Ecto neural progenitor cell (in vitro differentiated cells): Measurements from ENCODE around the gene PHACTR1.
"Not testable (repeated sequence)": the region's sequence is repeated elsewhere in the genome, so short reads cannot be mapped to it uniquely, and the experiment has no call there.

ENCODE experiments used
- DNase-seq: peaks from one replicate; pipeline ENCODE4 v3.0.0-alpha.2; 2018; ENCODE audit warnings: low spot score

The PHACTR1 gene

GRCh38 chr6:13113981-13114593 is 397.5 kb downstream of the PHACTR1 start:
- no peak for DNase-seq

- no peak for DNase-seq
These were observed 399.6 kb downstream of the PHACTR1 start for GRCh38 chr6:13116155-13116554.

GRCh38 chr6:13117570-13117969 is 401.0 kb downstream of the PHACTR1 start:
- DNase-seq: no peak

DNA sequence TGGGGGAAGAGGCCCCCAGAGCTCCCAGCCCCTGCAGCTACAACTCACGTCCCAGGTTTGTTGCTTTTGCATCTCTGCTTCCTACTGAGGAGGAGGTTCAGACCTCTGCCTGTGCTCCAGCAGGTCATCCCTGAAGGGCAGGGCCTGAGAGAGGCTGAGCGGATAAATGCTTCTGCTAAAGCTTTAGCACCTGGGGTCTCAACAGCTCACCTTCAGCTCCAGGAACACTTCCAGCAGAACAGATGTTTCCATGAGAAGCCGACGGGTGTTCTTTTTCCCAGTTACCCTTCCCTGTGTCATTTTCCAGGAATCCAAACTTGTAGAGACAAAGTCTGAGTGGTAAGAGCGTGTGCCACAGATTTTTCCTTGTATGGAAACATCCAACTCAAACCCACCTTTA is 403.0 kb downstream of the PHACTR1 start:
- no peak for DNase-seq

- DNase-seq: no peak
These were observed 404.2 kb downstream of the PHACTR1 start for GRCh38 chr6:13120483-13121482.

GRCh38 chr6:13124131-13124530 is 407.6 kb downstream of the PHACTR1 start:
- no peak for DNase-seq

- no peak for DNase-seq
These were observed 409.3 kb downstream of the PHACTR1 start for GRCh38 chr6:13125841-13126240.

- no peak for DNase-seq
These were observed 415.5 kb downstream of the PHACTR1 start for GRCh38 chr6:13131935-13132661.

GRCh38 chr6:13133894-13134293 is 417.3 kb downstream of the PHACTR1 start:
- DNase-seq: not testable (repeated sequence)

DNA sequence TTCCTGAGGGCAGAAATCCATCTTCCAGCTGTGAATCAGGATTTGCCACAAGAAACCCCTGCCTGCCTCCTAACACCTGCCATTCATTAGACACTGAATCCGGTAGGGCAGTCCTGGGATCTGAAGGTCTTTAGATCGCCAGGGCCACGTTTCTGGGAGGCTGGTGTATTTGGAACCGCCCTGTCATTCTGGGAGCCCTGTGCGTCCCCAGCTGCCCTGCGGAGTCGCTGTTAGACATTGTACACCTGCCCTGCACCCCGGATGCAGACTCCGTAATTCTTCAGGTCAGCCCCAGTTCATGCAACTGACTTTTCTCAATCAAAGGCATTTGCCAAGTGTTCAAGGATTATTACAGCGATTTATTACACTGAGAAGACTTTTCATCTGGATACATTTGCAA is 418.6 kb downstream of the PHACTR1 start:
- DNase-seq: no peak

DNA sequence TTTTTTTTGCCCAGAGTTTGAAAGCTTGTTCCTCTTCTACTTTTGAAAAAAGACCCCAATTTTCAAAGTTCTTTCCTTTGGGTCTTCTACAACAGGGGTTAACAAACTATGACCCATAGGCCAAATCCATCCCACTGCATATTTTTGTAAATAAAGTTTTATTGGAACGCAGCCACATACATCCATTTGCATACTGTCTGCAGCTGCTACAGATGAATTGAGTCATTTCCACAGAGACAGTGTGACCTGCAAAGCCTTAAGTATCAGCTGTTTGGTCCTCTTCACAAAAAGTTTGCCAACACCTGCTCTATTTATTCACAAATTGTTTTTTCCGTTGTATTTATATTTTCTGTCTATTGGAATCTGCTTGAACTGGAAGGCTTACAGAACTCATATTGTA is 422.6 kb downstream of the PHACTR1 start:
- DNase-seq: no peak

- no peak for DNase-seq
These were observed 424.4 kb downstream of the PHACTR1 start for GRCh38 chr6:13140980-13141379.

DNA sequence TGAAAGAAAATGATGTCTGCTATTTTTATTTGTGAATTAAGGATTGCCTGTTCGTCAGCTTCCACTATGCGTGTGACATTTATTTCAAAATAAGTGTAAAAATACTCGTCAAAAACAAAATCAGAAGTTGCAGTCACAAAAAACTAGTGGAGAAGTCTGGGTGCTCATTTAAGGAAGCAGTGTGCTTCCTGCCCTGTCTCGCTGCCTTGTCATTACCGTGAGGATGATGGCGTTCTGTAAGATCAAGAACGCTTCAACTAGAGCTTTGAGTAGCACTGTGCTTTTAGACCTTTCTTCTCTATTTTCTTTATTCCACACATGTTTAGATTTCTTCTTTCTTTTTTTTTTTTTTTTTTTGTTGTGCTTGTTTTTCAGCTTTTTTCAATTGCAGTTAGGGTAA is 424.8 kb downstream of the PHACTR1 start:
- DNase-seq: no peak

DNA sequence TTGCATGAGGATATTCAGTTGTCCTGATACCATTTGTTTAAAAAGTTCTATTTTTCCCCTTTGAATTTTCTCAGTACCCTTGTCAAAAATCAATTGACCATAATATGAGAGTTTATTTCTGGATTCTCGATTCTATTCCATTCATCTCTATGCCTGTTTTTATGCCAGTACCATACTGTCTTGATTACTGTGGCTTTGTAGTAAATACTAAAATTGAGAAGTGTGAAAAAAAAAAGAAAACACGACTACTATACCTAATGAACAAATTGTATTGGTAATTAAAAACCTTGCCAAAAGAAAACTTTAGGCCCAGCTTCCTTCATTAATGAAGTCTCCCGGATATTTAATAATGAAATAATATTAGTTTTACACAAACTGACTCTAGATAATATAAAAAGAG is 426.0 kb downstream of the PHACTR1 start:
- no peak for DNase-seq

DNA sequence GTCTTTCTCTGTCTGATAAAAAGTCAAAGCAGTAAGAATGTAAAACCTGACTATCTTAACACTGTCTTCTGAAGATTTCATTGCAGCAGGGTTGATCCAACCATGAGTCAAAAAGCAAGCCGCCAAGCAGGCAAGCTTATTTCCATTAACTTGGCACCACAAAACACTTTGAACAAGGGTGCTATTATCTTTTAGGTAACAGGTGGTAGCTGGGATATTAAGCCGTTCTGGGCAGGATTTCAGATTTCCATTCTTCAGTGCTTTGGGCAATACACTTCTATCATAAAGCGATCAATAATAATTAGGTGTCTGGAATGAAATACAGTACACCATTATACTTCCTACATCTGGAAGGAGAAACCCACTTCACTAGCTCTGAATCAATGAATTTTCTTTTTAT is 429.9 kb downstream of the PHACTR1 start:
- DNase-seq: no peak

GRCh38 chr6:13147376-13147775 is 430.8 kb downstream of the PHACTR1 start:
- no peak for DNase-seq

DNA sequence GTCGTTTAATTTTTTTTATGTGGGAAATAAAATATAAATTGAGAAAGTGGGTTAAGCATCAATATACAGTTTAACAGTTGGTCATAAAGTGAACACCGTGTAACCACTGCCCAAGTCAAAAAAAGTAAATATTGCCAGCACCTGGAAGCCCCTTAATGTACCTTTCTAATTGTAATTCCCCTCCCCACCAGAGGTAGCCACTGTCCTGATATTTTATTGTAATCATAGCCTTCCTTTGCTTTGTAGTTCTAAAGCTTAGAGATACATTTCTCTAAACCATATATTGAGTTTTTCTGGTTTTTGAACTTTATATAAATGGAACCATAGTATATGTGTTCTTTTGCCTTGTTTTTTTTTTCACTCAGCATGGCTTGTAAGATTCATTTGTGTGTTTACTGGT is 431.2 kb downstream of the PHACTR1 start:
- no peak for DNase-seq

DNA sequence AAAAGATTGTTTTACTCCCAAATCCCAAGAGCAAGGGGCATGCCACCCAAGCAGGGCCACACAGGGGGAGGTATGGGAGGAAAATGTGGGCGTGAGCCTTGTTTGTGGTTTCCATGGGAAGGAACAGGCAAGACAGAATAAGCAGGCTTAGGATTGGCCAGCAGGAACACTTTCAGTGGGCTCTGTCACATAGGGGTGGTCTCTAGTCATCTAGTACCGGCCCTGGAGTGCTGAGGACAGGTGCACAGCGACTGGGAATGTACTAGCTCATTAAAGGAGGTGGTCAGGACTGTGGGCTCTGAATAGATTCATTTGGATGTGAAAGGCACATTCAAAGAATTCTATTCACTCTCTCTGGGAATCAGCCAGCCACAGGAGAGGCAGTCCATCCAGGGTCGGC is 436.2 kb downstream of the PHACTR1 start:
- DNase-seq: peak; percentile 81

DNA sequence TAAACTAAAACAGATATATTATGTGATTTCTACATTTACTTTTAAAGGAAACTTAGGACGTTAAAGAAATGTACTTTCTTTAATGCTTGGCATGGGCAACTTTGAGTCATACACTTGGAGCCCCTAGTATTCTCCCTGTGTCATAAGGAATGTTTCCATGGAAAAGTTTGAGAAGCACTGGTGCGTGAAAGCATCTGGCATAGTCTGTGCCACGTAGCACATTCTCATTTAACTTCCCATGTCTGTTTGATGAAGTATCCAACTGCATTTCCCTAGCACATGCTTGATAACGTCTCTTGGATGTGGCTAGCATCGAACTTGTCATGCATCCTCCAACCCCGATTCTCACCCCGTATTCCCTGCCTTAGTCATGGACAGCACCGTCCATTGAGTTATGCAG is 439.8 kb downstream of the PHACTR1 start:
- no peak for DNase-seq

DNA sequence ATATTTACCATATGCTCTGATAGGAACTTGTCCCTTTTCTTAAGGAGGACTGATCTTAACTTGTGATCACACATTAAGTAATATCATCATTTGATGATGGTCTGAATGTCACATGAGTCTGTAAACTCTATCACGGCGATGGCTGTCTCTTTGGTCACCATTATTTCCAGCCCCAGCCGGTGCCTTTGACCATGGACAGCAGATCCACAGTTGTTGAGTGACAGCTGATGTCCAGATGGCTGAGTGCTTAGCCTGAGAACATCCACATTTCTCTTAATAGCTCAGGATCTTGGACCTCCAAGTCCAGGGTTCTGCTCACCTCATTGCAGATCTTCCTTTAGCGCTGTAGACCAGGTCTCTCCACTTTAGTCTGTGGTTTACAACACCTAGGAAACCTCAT is 440.7 kb downstream of the PHACTR1 start:
- DNase-seq: no peak

- DNase-seq: no peak
These were observed 442.7 kb downstream of the PHACTR1 start for GRCh38 chr6:13159300-13159699.

- DNase-seq: not testable (repeated sequence)
These were observed 443.3 kb downstream of the PHACTR1 start for GRCh38 chr6:13159822-13160221.
